Right ventricle myocardium inferior (tissue), 1 donor: ENCODE results near the gene ZNF891. TPM values are rescaled to one million over a fixed set of nuclear protein-coding genes. Genes with fewer than 3 reads are reported as not detected.

ENCODE experiments used
- ATAC-seq: fragments of 200-7000 bp; cut with Tn5 transposase; one replicate; pipeline ENCODE4 v1.9.1; 2020; ENCODE audit warnings: mild to moderate bottlenecking, moderate library complexity
- DNase-seq: peaks from one replicate; pipeline ENCODE4 v3.0.0; 2021; ENCODE audit errors: missing footprints
- intact Hi-C: fragments of 100-400 bp; cut with DNase I; formaldehyde crosslinking; loops from one replicate; pipeline ENCODE4 v1.11.0; 2022
- long read RNA-seq: library from polyadenylated mRNA; unstranded; transcript quantifications from one replicate; pipeline ENCODE4 v2.0.0, GENCODE V29; 2021
- total RNA-seq: library from RNA; stranded (reverse); fragmentation: NEBNext Ultra II Directional; extraction: Animal tissue kit (Norgen Biotek cat#: 25700); gene quantifications from one replicate; pipeline ENCODE4 v1.2.1, GENCODE V29; 2021
- donor health status: DM: no; HTN: yes; CAD: no; lungs with severe emphysema.

ZNF891 gene
- total RNA-seq = 1.2 TPM
- long read RNA-seq = 0 reads

DNA sequence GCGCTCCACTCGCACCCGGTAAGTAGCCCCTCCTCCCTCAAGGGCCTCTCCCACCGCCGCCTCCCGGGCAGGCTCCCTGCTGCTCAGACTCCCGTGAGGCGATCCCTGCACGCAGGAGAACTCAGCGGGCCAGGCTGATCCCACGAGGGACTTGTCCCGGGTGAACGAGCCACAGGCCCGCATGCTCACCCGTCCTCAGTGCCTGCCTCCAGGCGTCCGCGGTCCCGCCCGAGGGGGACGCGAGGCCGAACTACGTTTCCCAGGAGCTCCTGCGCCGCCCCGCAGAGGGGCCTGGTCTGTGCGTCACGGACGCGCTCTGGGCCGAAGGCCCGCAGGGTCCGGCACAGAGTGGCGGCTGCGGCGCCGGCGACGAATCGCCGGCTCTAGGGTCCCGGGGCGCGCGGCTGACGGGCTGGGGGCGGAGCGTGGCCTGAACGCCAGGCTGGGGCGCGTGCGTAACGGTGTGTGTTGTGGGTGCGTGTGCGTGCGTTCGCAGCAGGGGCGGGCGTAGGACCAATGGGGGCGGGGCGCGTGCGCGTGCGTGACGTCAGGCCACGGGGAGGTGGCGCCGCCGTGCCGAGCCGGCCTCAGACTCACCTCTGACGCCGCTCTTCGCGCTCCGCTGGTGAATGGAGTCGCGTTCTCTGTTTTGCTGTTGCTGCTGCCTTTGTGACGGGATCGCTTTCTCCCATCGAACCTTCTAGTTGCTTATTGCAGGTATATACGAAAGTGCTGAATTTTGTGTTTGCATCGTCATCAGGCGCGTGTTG, at the start of gene ZNF891, which contains the start of gene ZNF10:
TSS of gene ZNF891 (minus strand) at position 237 of the 770 bp plus-strand sequence. CDS start 8,356 bp downstream, outside the sequence.
TSS of gene ZNF10 (plus strand) at position 590 of the 770 bp plus-strand sequence. CDS start 13,866 bp downstream, outside the sequence.
- ATAC-seq = peak; percentile 98

DNA sequence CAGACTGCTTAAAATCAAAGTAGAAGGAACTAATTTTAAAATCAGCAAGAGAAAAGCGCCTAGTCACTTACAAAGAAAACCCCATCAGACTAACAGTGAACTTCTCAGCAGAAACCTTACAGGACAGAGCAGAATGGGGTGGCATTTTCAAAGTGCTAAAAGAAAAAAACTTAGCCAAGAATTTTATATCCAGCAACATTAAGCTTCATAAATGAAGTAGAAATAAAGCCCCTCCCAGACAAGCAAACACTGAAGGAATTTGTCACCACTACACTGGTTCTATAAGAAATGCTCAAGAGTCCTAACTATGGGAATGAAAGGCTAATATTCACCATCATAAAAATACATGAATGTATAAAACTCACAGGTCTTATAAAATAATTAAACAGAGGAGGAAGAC, 44.8 kb upstream of the ZNF891 start:
- ATAC-seq (no peak), DNase-seq (no peak)
- intact Hi-C loops = no loop called here

More for the DNA sequence above, at the start of gene ZNF891, which contains the start of gene ZNF10:
- peak; percentile 99 for DNase-seq
- intact Hi-C loops = loop anchor here (1.0 kb wide), 2 partner anchors 50 to 51 kb away; partner anchors contain the start of genes ZNF140 and ZNF268

GRCh38 chr12:133172491-133172890, 42.4 kb upstream of the ZNF891 start:
- intact Hi-C loops = no loop called here
- ATAC-seq (no peak), DNase-seq (no peak)

- DNase-seq = no peak
- intact Hi-C loops = no loop called here
- ATAC-seq = no peak
These were observed 35.7 kb upstream of the ZNF891 start for GRCh38 chr12:133165776-133166175.

DNA sequence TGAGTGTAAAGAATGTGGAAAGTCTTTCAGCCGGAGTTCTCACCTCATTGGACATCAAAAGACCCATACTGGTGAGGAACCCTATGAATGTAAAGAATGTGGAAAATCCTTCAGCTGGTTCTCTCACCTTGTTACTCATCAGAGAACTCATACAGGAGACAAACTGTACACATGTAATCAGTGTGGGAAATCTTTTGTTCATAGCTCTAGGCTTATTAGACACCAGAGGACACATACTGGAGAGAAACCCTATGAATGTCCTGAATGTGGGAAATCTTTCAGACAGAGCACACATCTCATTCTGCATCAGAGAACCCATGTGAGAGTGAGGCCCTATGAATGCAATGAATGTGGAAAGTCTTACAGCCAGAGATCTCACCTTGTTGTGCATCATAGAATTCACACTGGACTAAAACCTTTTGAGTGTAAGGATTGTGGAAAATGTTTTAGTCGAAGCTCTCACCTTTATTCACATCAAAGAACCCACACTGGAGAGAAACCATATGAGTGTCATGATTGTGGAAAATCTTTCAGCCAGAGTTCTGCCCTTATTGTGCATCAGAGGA, 26.1 kb upstream of the ZNF891 start:
- DNase-seq (no peak), ATAC-seq (no peak)
- intact Hi-C loops = no loop called here

DNA sequence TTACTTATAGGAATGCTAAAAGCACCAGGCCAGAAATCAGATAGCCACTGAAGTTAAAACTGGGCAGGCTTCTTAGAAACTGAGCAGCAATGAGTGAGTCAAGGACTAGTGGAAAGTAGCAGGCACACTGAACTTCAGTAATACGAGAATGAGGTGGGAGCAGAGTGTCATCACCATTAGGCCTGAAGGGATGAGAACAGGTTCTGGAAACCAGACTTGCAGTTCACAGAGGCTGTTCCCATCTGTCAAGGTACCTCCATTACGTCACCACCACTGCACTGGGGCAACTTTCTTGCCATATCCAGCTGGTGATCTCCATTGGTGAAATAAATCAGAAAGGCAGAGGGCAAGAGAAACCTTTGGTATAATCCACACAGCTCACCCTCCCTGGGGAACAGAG, 15.9 kb upstream of the ZNF891 start:
- ATAC-seq = no peak
- DNase-seq = no peak
- intact Hi-C loops = no loop called here

DNA sequence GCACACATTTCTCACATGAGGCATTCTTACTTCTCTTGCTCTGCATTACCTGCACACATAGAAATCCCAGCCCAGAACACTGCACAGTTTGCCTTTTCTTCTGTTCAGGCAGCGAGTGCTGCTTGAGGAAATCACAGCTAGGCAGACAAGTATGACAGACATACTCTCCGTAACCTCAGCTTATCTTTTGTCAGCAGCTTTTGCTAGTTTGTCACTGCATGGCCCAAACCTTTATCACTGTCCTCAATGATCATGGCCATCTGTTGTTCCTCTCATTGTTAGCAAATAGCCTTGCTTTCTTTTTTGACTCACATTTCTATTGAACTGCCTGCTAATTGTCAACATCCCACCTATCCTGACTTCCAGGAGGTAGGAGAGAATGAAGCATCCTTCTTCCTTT, 5.7 kb upstream of the ZNF891 start:
- DNase-seq (no peak), ATAC-seq (no peak)
- intact Hi-C loops = no loop called here

DNA sequence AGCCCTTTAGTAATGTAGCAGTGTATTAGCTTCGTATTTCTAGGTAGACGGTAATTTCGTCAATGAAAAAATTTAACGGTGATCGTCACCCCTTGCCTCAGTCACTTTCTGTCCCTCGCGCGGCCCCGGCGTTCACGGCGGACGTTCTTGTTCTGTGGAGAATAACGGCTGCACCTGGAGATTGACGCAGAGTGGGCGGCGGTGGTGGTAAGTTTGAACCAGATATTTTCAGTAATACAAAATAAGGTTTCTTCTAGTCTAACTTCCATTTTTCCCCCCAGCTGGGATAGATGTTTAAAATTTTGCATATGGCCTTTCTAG, 694 bp upstream of the ZNF891 start:
- peak; percentile 74 for DNase-seq
- intact Hi-C loops = loop anchor here (1.0 kb wide), 2 partner anchors 50 to 51 kb away; partner anchors contain the start of genes ZNF140 and ZNF268
- no peak for ATAC-seq

- intact Hi-C loops = loop anchor here (1.0 kb wide), 2 partner anchors 49 to 52 kb away; partner anchors contain the start of genes ZNF140 and ZNF268
- ATAC-seq (peak; percentile 7), DNase-seq (no peak)
These were observed 571 bp downstream of the ZNF891 start for GRCh38 chr12:133129368-133130037.

DNA sequence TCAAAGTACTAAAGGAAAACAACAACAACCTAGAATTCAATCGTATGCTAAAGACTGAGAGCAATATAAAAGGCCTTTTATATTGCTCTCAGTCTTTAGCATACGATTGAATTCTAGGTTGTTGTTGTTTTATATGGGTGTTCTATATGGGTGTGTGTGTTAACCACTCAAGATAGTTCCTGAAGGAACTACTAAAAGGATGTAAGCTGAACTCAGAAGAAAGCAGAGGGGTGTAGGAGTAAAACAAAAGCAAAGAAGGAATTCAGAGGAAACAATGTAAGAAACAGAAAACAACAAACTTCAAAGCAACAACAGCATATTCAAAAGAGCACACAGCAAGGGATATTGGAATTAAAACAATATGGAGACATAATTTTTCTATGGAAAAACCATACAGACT, 5.4 kb downstream of the ZNF891 start:
- no peak for DNase-seq
- intact Hi-C loops = loop anchor here (5.0 kb wide), 1 partner anchor 67 kb away; no protein-coding TSS in a partner anchor
- ATAC-seq = no peak

GRCh38 chr12:133120385-133121191, 9.5 kb downstream of the ZNF891 start:
- no peak for ATAC-seq
- DNase-seq = no peak
- intact Hi-C loops = loop anchor here (5.0 kb wide), 1 partner anchor 63 kb away; no protein-coding TSS in a partner anchor

GRCh38 chr12:133108150-133108549, 21.9 kb downstream of the ZNF891 start:
- ATAC-seq (no peak), DNase-seq (no peak)
- intact Hi-C loops = no loop called here

- ATAC-seq (no peak), DNase-seq (no peak)
- intact Hi-C loops = no loop called here
These were observed 23.0 kb downstream of the ZNF891 start for GRCh38 chr12:133107121-133107520.

DNA sequence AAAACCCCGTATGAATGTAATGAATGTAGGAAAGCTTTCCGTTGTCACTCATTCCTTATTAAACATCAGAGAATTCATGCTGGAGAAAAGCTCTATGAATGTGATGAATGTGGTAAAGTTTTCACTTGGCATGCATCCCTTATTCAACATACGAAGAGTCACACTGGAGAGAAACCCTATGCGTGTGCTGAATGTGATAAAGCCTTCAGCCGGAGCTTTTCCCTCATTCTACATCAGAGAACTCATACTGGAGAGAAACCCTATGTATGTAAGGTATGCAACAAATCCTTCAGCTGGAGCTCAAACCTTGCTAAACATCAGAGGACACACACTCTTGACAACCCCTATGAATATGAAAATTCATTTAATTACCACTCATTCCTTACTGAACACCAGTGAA, 23.8 kb downstream of the ZNF891 start:
- no peak for ATAC-seq
- intact Hi-C loops = no loop called here
- no peak for DNase-seq

DNA sequence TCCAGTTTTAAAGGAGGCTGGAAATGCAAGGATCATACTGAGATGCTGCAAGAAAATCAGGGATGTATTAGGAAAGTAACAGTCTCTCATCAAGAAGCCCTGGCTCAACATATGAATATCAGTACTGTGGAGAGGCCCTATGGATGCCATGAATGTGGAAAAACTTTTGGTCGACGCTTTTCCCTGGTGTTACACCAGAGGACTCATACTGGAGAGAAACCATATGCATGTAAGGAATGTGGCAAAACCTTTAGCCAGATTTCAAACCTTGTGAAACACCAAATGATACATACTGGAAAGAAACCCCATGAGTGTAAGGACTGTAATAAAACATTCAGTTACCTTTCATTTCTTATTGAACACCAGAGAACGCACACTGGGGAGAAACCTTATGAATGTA, 24.5 kb downstream of the ZNF891 start:
- intact Hi-C loops = no loop called here
- DNase-seq (no peak), ATAC-seq (no peak)

DNA sequence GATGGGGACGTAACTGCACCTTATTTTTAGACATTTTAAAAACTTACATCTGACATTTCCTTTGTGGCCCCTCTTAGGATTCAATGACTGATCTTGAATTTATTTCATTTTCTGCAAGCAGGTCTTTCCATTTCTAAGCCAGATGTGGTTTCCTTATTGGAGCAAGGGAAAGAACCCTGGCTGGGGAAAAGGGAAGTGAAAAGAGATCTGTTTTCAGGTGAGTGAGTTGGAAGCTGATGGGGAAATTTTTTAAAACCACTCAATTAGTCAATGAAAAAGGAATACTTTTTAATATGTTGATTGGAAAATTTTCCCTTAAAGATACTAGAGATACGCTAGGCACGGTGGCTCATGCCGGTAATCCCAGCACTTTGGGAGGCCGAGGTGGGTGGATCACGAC, 46.7 kb downstream of the ZNF891 start:
- no peak for DNase-seq
- ATAC-seq = no peak
- intact Hi-C loops = no loop called here

- intact Hi-C loops = no loop called here
- DNase-seq (peak; percentile 26), ATAC-seq (no peak)
These were observed 48.8 kb downstream of the ZNF891 start for GRCh38 chr12:133081159-133081780.
